ENCODE results near the gene IRAK2. TPM values are rescaled to one million over a fixed set of nuclear protein-coding genes. Genes with fewer than 3 reads are reported as not detected.

The IRAK2 gene
- total RNA-seq, 1 donor from 2014 or later = 2.7 TPM

- DNase-seq (ENCODE audit: low spot score) = no peak
Observed at GRCh38 chr3:10284496-10284895, 119.8 kb downstream of the IRAK2 start.

GRCh38 chr3:10285272-10286132 is 120.8 kb downstream of the IRAK2 start:
- DNase-seq (ENCODE audit: low spot score) = no peak

- no peak for DNase-seq (ENCODE audit: low spot score)
Observed at GRCh38 chr3:10286133-10286524, 121.4 kb downstream of the IRAK2 start.

GRCh38 chr3:10286596-10287295 is 122.0 kb downstream of the IRAK2 start:
- DNase-seq (ENCODE audit: low spot score) = no peak

GRCh38 chr3:10287936-10288574 is 123.3 kb downstream of the IRAK2 start:
- no peak for DNase-seq (ENCODE audit: low spot score)

- no peak for DNase-seq (ENCODE audit: low spot score)
Observed at GRCh38 chr3:10288575-10288960, 123.8 kb downstream of the IRAK2 start.

- no peak for DNase-seq (ENCODE audit: low spot score)
Observed at GRCh38 chr3:10289077-10289476, 124.4 kb downstream of the IRAK2 start.

- DNase-seq (ENCODE audit: low spot score) = no peak
Observed at GRCh38 chr3:10289787-10290355, 125.2 kb downstream of the IRAK2 start.

GRCh38 chr3:10290481-10291176 is 125.9 kb downstream of the IRAK2 start:
- no peak for DNase-seq (ENCODE audit: low spot score)

- DNase-seq (ENCODE audit: low spot score) = no peak
Observed at GRCh38 chr3:10291641-10292040, 126.9 kb downstream of the IRAK2 start.

GRCh38 chr3:10292505-10293419 is 128.0 kb downstream of the IRAK2 start, which contains the start of gene GHRL:
Gene GHRL, minus strand, starts transcription at chr3:10292947. Its CDS starts 2,767 bp downstream, at chr3:10290180.
- no peak for DNase-seq (ENCODE audit: low spot score)

Other genes starting within 250 kb of the IRAK2 start
- gene IL17RC, start 247.8 kb upstream of the IRAK2 start, total RNA-seq = 33.3 TPM
- 116 TPM for gene CRELD1, start 231.1 kb upstream of the IRAK2 start, total RNA-seq
- gene PRRT3, start 212.5 kb upstream of the IRAK2 start, total RNA-seq = 6.1 TPM
- 73.9 TPM for gene EMC3, start 178.1 kb upstream of the IRAK2 start, total RNA-seq
- gene FANCD2, start 138.5 kb upstream of the IRAK2 start, total RNA-seq = 4.5 TPM
- gene FANCD2OS, start 56.7 kb upstream of the IRAK2 start, total RNA-seq = not detected
- gene BRK1, start 49.2 kb upstream of the IRAK2 start, total RNA-seq = 126 TPM
- 47.2 TPM for gene VHL, start 23.1 kb upstream of the IRAK2 start, total RNA-seq
- gene TATDN2, start 83.5 kb downstream of the IRAK2 start, total RNA-seq = 39.1 TPM
- gene GHRL, start 128.0 kb downstream of the IRAK2 start, total RNA-seq = 2.2 TPM
- 94.7 TPM for gene SEC13, start 156.2 kb downstream of the IRAK2 start, total RNA-seq

Measured in mucosa of gallbladder (tissue), 1 donor.